GM23338 (cell line): Measurements from ENCODE around the gene EDAR. TPM values are rescaled to one million over a fixed set of nuclear protein-coding genes. Genes with fewer than 3 reads are reported as not detected.

Source experiments
- ATAC-seq: fragments of 200-7000 bp; cut with Tn5 transposase; 3 replicates; pipeline ENCODE4 v1.9.1; 2020
- DNase-seq: peaks from one replicate; pipeline ENCODE4 v3.0.0-alpha.2; 2015; ENCODE audit warnings: low spot score
- H2AFZ ChIP-seq: fragments of 200-600 bp; sonication (generic); 2 replicates; pipeline ENCODE4 v1.8.0; 2016; ENCODE audit warnings: antibody characterized with exemption, mild to moderate bottlenecking, moderate library complexity
- H3F3A ChIP-seq: fragments of 200-600 bp; sonication (generic); replicated peaks from 2 replicates; pipeline ENCODE4 v1.8.0; 2017; ENCODE audit warnings: antibody characterized with exemption, mixed run types, low read depth
- H3K27ac ChIP-seq: fragments of 200-600 bp; sonication (generic); 2 replicates; pipeline ENCODE4 v1.6.1; 2016; ENCODE audit warnings: low read depth
- H3K27me3 ChIP-seq: fragments of 200-600 bp; sonication (generic); 2 replicates; pipeline ENCODE4 v1.8.0; 2016; ENCODE audit warnings: mild to moderate bottlenecking, mixed run types, moderate library complexity; ENCODE audit not compliant: insufficient read depth
- H3K36me3 ChIP-seq: fragments of 200-600 bp; sonication (generic); 2 replicates; pipeline ENCODE4 v1.8.0; 2016; ENCODE audit warnings: mild to moderate bottlenecking; ENCODE audit not compliant: insufficient read depth
- H3K4me1 ChIP-seq: fragments of 200-600 bp; sonication (generic); 2 replicates; pipeline ENCODE4 v1.8.0; 2016; ENCODE audit warnings: mild to moderate bottlenecking, moderate library complexity; ENCODE audit not compliant: insufficient read depth
- H3K4me2 ChIP-seq: fragments of 200-600 bp; sonication (generic); 2 replicates; pipeline ENCODE4 v1.7.1; 2017; ENCODE audit warnings: mixed run types
- H3K4me3 ChIP-seq: fragments of 200-600 bp; sonication (generic); 2 replicates; pipeline ENCODE4 v1.6.1; 2016; ENCODE audit warnings: mixed run types
- H3K79me2 ChIP-seq: fragments of 200-600 bp; sonication (generic); replicated peaks from 2 replicates; pipeline ENCODE4 v1.8.0; 2017; ENCODE audit warnings: mild to moderate bottlenecking; ENCODE audit not compliant: insufficient read depth
- H3K9me2 ChIP-seq: fragments of 200-600 bp; sonication (generic); 2 replicates; pipeline ENCODE4 v1.8.0; 2017; ENCODE audit not compliant: insufficient read depth
- H4K20me1 ChIP-seq: fragments of 200-600 bp; sonication (generic); replicated peaks from 2 replicates; pipeline ENCODE4 v1.8.0; 2017; ENCODE audit warnings: mild to moderate bottlenecking; ENCODE audit not compliant: insufficient read depth
- H3K27ac Mint-ChIP-seq: 2 replicates; pipeline ENCODE4 v1.8.0; 2020; ENCODE audit warnings: inconsistent platforms, mild to moderate bottlenecking, moderate library complexity, mixed read lengths
- H3K27me3 Mint-ChIP-seq: 3 replicates; pipeline ENCODE4 v1.8.0; 2022; ENCODE audit warnings: low read depth, mild to moderate bottlenecking, moderate library complexity, mixed read lengths, inconsistent platforms; ENCODE audit not compliant: insufficient read depth, poor library complexity
- H3K36me3 Mint-ChIP-seq: 3 replicates; pipeline ENCODE4 v1.8.0; 2021; ENCODE audit warnings: low read depth, mild to moderate bottlenecking, inconsistent platforms, moderate library complexity, mixed read lengths
- H3K4me1 Mint-ChIP-seq: 3 replicates; pipeline ENCODE4 v1.8.0; 2020; ENCODE audit warnings: mild to moderate bottlenecking, inconsistent platforms, mixed read lengths
- H3K4me3 Mint-ChIP-seq: 3 replicates; pipeline ENCODE4 v1.8.0; 2021; ENCODE audit warnings: moderate library complexity, mild to moderate bottlenecking, inconsistent platforms, mixed read lengths
- H3K9me3 Mint-ChIP-seq: 3 replicates; pipeline ENCODE4 v1.8.0; 2020; ENCODE audit warnings: moderate library complexity, mild to moderate bottlenecking, inconsistent platforms, mixed read lengths
- ETS1 ChIP-seq: IDR thresholded peaks from 2 replicates; pipeline ENCODE4 v1.6.1; 2016; ENCODE audit warnings: antibody characterized with exemption
- NANOG ChIP-seq: IDR thresholded peaks from 2 replicates; pipeline ENCODE4 v1.6.1; 2016; ENCODE audit warnings: antibody characterized with exemption, borderline replicate concordance
- POLR2AphosphoS5 ChIP-seq: IDR thresholded peaks from 2 replicates; pipeline ENCODE4 v1.6.1; 2016; ENCODE audit warnings: antibody characterized with exemption, low read depth
- REST ChIP-seq: IDR thresholded peaks from one replicate; pipeline ENCODE4 v1.6.1; 2018; ENCODE audit warnings: antibody characterized with exemption; ENCODE audit not compliant: unreplicated experiment
- ZNF114 ChIP-seq: fragments of 250-450 bp; sonication (Bioruptor Pico); IDR thresholded peaks from 2 replicates; pipeline ENCODE4 v1.5.0; 2020; ENCODE audit warnings: mild to moderate bottlenecking, moderate library complexity
- polyA plus RNA-seq: library from polyadenylated mRNA; unstranded; fragments of >200 nt; fragmentation: Nextera tagmentation; extraction: Ambion mirVana; gene quantifications from 2 replicates; pipeline ENCODE4 v1.2.1, GENCODE V29; 2016
- total RNA-seq: library from RNA; depleted of rRNA; stranded (reverse); fragments of >200 nt; shearing (Covaris generic); gene quantifications from 2 replicates; pipeline ENCODE4 v1.2.3, GENCODE V29; 2014
- TF ChIP-seq, protein P1 (sequence below), 2 experiments: fragments of 200-600 bp in 1 of 2; sonication (generic) in 1 of 2; conservative IDR thresholded peaks; 2 replicates each; pipeline versions ENCODE4 v1.5.1 to v1.6.1; 2016 to 2017; ENCODE audit warnings: antibody characterized with exemption in 2 of 2, low read depth in 2 of 2, mild to moderate bottlenecking in 2 of 2, moderate library complexity in 1 of 2

Gene EDAR
- total and polyA plus RNA-seq, 2 experiments from 2014 or later = not detected

DNA sequence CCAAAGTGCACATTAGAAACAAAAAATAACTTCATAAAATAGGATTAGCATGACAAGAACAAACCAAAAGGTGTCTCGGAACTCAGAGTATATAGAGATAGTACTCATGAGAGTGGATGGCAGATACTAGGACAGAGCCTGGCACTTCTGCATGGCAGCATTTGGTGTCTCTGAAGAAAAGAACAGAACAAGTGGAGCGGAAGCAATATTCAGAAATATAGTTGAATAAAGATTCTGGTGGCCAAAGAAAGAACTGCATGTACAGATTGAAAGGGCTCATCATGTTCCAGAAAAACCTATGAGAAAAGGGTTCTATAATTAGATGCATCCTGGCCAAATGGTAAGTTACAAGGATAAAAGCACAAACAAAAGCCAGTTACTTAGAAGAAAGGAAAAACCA is 111.5 kb downstream of the EDAR start:
- peaks cover 36% of the 10 kb centered on the region for H3K9me3 Mint-ChIP-seq
- H3K4me1 ChIP-seq = no peaks in the 10 kb centered on the region
- H3K27me3 ChIP-seq = no peaks in the 10 kb centered on the region
- DNase-seq (no peak), ATAC-seq (no peak)
- H3K27me3 Mint-ChIP-seq = no peaks in the 10 kb centered on the region
- no peaks in the 10 kb centered on the region for H3K9me2 ChIP-seq
- no peak overlapping the region for H3K4me3 Mint-ChIP-seq
- no peaks in the 10 kb centered on the region for H3K79me2 ChIP-seq
- no peaks in the 10 kb centered on the region for H3K4me1 Mint-ChIP-seq
- H3K27ac Mint-ChIP-seq = no peak overlapping the region
- H3F3A ChIP-seq = no peaks in the 10 kb centered on the region
- H2AFZ ChIP-seq = no peak overlapping the region
- no peak overlapping the region for H3K4me3 ChIP-seq
- H3K4me2 ChIP-seq = no peak overlapping the region
- TF ChIP-seq NANOG (no peak), ZNF114 (CRISPR knock-in tag) (no peak)
- TF ChIP-seq, protein P1, sequence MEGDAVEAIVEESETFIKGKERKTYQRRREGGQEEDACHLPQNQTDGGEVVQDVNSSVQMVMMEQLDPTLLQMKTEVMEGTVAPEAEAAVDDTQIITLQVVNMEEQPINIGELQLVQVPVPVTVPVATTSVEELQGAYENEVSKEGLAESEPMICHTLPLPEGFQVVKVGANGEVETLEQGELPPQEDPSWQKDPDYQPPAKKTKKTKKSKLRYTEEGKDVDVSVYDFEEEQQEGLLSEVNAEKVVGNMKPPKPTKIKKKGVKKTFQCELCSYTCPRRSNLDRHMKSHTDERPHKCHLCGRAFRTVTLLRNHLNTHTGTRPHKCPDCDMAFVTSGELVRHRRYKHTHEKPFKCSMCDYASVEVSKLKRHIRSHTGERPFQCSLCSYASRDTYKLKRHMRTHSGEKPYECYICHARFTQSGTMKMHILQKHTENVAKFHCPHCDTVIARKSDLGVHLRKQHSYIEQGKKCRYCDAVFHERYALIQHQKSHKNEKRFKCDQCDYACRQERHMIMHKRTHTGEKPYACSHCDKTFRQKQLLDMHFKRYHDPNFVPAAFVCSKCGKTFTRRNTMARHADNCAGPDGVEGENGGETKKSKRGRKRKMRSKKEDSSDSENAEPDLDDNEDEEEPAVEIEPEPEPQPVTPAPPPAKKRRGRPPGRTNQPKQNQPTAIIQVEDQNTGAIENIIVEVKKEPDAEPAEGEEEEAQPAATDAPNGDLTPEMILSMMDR (conservative IDR thresholded peaks at IDR 0.05; ENCODE audit: low read depth in 2 of 2) = 0 out of 4 replicates have a peak, but pooled peaks of 1 of the 2 experiments have one; percentile 9
- H3K27ac ChIP-seq = no peak overlapping the region
- no peaks in the 10 kb centered on the region for H4K20me1 ChIP-seq
- no peaks in the 10 kb centered on the region for H3K36me3 ChIP-seq
- peaks cover 49% of the 10 kb centered on the region for H3K36me3 Mint-ChIP-seq

DNA sequence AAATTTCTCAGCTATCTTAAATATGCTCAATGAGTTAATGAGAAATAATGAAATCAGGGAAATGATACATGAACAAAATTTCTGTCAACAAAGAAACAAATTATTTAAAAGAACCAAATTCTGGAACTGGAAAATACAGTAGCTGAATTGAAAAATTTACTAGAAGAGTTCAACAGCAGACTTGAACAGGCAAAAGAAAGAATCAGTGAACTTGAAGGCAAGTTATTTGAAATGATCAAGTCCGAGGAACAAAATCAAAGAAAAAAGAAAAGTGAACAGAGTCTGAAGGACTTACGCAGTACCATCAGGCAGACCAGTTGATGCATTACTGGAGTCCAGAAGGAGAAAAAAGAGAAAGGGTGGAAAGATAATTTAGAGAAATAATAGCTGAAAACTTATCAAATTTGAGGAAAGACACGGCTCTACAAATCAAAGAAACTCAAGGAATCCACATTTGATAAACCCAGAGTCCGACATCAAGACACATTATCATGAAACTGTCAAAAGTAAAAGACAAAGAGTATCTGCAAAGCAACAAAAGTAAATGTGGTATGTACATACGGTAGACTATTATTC is 118.9 kb downstream of the EDAR start:
- no peak overlapping the region for H3K4me3 ChIP-seq
- DNase-seq (no peak), ATAC-seq (no peak)
- H3K27ac ChIP-seq = no peak overlapping the region
- H3K9me3 Mint-ChIP-seq = no peaks in the 10 kb centered on the region
- no peaks in the 10 kb centered on the region for H4K20me1 ChIP-seq
- no peaks in the 10 kb centered on the region for H3K9me2 ChIP-seq
- no peaks in the 10 kb centered on the region for H3F3A ChIP-seq
- no peaks in the 10 kb centered on the region for H3K4me1 ChIP-seq
- peaks cover 4% of the 10 kb centered on the region; the same call in 1 of the 2 replicates for H3K36me3 ChIP-seq
- H3K4me3 Mint-ChIP-seq = no peak overlapping the region
- H3K27me3 Mint-ChIP-seq = no peaks in the 10 kb centered on the region
- H3K27me3 ChIP-seq = no peaks in the 10 kb centered on the region
- H3K4me1 Mint-ChIP-seq = peaks cover 5% of the 10 kb centered on the region; the same call in 2 of the 3 replicates
- H2AFZ ChIP-seq = no peak overlapping the region
- H3K27ac Mint-ChIP-seq = no peak overlapping the region
- peaks cover 32% of the 10 kb centered on the region for H3K36me3 Mint-ChIP-seq
- TF ChIP-seq REST = no peak
- no peak for TF ChIP-seq ETS1
- TF ChIP-seq POLR2AphosphoS5 = no peak
- no peak for TF ChIP-seq ZNF114 (CRISPR knock-in tag)
- no peaks in the 10 kb centered on the region for H3K79me2 ChIP-seq
- H3K4me2 ChIP-seq = no peak overlapping the region
